NOMO-1 (cell line): ENCODE measurements around the gene ZNF518A.
"Not testable (repeated sequence)": the region's sequence is repeated elsewhere in the genome, so short reads cannot be mapped to it uniquely, and the experiment has no call there.

Experiments
- DNase-seq, 2 experiments: peaks; one replicate each; lab custom pipeline; 2025; ENCODE audit not compliant: unreplicated experiment in 2 of 2; lab: John Stamatoyannopoulos, UW

ZNF518A gene

DNA sequence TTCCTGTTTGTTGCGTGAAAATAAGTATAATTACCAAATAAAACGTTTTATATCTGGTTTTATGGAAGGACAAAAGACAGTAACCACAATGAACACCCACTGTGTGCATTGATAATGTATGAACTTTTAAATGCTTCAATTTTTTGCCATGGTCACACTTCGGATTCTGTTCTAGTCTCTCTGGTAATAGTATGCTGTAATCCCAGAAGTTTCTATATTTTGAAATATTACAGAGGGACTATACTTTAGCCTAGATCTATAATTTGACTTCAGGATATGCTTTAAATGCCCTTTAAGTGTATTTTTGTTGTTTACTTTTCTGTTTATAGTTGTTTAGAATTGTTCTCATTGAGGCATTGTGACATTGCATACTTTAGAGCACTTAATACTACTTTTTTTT, 1.5 kb downstream of the ZNF518A start:
- DNase-seq, result no peak

- no peak for DNase-seq
Measured at GRCh38 chr10:96133135-96133534, 3.0 kb downstream of the ZNF518A start.

DNA sequence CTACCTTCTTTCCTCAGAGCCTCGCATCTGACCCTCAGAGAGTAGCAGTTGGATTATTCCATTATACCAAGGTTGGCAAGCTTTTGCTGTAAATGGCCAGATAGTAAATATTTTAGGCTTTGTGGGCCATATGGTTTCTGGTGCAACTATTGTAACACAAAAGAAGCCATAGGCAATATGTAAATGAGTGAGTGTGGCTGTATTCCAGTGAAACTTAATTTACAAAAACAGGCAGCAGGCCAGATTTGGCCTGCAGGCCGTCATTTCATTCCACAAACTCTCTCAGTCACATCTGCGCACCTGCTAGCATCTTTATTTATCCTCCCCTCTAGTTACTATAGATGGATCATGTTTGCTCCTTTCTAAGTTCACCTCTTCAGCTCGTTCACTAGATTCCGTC, 6.7 kb downstream of the ZNF518A start:
- no peak for DNase-seq

GRCh38 chr10:96137567-96137966, 7.5 kb downstream of the ZNF518A start:
- no peak for DNase-seq

- no peak for DNase-seq
Measured at GRCh38 chr10:96138102-96138501, 8.0 kb downstream of the ZNF518A start.

DNA sequence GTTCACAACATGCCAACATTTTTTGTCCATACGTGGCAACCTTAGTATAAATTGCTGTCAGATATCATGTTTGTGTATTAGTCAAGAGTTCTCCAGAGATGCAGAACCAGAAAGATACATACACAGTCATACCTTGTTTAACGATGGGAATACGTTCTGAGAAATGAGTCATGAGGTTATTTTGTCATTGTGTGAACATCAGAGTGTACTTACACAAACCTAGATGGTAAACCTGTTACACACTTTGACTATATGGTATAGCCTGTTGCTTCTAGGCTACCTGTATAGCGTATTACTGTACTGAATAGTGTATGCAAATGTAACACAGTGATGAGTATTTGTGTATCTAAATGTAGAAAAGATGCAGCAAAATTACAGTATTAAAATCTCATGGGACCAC, 22.3 kb downstream of the ZNF518A start:
- DNase-seq, result no peak

DNA sequence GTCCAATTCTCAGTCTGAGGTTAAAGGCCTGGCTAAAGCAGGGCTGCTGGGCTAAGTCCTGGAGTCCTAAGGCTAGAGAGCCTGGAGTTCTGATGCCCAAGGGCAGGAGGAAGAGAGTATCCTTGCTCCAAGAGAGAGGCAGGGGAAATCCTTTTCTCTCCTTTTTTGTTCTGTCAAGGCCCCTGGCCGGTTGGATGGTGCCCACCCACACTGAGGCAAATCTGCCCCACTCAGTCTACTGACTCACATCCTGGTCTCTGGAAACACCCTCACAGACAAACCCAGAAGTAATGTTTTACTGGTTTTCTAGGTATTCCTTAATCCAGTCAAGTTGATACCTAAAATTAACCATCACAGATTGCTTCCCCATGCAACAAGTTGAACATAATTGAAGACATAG, 23.0 kb downstream of the ZNF518A start:
- DNase-seq, result no peak

DNA sequence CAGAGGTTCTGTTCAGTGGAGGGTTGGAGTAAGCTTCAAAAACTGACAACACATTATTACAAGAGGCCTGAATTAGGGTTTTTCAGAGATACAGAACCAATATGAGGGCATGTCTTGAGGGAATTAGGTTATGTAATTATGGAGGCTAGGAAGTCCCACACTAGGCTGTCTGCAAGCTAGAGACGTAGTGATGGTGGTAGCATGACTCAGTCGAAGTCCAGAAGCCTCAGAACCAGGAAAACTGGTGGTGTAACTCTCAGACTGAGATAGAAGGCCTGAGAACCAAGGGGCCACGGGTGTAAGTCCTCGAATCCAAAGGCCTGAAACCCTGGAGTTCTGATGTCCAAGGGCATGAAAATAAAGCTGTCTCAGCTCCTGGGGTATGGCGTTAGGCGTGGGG, 35.6 kb downstream of the ZNF518A start:
- DNase-seq, result no peak

DNA sequence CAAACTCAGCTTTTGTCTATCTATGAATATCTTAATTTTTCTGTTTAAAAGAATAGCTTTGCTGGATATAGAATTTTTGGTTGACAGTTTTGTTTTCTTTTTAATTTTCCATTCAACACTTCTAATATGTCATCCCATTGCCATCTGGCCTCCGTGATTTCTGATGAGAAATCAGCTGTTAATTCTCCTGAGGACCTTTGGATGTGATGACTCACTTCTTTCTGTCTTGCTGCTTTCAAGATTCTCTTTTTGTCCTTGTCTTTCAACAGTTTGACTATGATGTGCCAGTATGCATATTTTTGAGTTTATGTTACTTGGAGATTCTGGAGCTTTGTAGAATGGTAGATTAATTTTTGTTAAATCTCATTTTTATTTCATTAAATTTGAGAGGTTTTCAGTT, 38.4 kb downstream of the ZNF518A start:
- no peak for DNase-seq

- no peak for DNase-seq
Measured at GRCh38 chr10:96170230-96170629, 40.1 kb downstream of the ZNF518A start.

DNA sequence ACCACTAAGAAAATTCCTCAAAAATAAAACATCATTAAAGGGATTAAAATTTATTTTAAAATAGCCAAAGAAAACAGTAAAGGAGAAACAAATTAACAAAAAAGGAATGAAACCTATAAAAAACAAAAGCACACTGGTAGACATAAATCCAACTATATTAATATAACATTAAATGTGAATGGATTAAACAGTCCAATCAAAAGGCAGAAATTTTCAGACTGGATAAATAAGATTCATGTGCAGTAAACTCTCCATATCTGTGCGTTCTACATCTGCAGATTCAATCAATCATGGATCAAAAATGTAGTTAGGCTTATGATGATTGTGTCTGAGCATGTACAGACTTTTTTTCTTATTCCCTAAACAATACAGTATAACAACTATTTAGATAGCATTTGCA, 42.6 kb downstream of the ZNF518A start:
- no peak for DNase-seq

DNA sequence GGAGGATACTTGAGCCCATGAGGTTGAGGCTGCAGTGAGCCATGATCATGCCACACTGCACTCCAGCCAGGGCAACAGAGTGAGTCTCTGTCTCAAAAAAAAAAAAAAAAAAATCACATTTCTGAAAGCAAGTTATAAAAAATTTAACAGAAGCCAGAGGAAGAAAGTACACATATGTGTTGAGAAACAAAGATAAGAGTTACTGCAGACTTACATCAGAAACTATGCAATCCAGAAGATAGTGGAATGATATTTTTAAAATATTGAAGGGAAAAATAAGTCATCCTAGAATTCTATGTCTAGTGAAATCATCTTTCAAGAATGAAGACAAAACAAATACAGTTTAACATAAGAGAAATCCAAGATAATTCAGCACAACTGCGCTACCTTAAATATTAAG, 46.9 kb downstream of the ZNF518A start:
- no peak for DNase-seq

DNA sequence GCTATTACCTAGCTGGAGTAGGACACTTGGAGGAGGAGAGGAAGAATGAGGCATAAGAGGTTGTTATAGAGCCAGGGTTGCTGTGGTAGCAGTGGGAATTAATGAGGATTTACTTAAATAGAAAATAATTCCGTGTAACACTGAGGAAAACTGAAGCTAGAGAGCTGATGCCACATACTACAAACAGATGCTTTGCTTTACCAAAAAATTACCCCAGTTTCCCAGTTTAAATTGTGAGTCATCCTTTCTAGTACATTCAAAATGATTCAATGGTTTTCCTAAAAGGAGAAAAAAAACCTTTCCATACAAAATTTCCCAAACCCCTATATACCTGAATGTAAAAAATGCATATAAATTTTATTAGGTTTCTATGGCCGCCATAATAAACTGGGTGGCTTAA, 58.3 kb downstream of the ZNF518A start:
- DNase-seq, result no peak

DNA sequence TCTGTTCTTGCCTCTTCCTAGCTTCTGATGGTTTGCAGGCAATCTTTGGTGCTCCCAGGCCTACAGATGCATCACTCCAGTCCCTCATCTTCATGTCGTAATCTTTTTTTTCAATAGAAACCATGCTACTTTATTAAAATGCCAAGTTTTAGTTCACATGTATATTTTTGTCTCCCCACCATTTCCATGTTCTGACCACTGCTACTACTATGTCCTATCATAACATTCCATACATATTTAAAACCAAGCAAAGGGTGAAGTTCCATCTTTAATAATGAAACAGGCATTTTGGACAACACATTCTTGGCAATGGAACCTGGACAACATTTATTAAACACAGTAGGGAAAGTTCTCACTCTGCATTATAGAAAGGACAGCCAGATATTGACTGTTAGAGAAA, 58.8 kb downstream of the ZNF518A start:
- no peak for DNase-seq

DNA sequence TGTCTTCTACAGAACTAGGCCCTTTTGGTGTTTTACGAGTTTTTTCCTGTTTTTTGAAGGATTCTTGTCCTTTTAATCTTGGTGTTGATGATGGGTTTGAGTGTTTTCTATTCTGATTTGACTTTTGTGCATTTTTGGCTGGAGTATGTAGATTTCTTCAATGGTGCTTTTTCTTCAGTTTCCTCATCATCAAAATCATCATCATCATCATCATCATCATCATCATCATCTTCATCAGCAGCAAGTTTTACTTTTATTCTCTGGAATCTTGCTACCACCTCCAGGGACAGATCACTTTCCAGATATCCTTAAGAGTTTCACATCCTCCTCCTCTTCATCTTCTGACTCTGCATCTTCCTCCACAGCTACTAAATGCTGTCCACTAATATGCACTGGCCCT, 59.4 kb downstream of the ZNF518A start:
- DNase-seq, result not testable (repeated sequence)

DNA sequence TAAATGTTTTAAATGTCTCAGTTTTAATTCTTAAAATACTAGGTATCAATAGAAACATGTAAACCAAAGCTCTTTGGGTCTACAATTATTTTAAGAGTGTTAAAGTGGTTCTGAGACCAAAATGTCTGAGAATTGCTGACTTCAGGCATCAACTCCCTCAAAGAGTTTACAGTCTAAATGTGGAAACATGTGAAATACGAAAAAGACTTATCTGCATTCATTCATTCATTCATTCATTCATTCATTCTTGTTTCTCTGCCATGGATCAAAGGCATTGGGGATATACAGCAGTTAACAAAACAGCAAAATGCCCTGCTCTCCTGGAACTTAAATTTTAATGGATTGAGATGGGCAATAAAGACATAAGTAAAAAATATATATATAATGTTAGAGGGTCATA, 71.4 kb downstream of the ZNF518A start:
- DNase-seq, result no peak

DNA sequence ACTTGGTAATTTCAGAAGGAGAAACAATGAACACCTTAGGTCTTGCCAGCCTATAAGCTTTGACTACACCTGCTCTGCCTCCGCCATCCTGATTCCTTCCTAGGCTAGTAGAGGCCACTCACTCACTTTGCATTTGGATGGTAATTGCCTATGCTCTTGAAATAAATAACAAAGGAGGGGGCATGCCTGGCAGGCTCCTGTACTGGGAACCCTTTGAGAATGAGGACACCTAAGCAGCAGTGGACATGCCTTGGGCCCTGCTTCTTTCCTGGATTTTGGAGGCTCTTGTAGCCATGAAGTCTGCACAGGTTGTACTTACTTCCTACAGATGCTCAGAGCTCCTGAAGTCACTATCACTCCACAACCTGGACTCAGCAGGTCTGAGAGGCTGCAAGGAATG, 75.5 kb downstream of the ZNF518A start:
- DNase-seq, result no peak

GRCh38 chr10:96208271-96208670, 78.2 kb downstream of the ZNF518A start:
- no peak for DNase-seq

- DNase-seq, result no peak
Measured at GRCh38 chr10:96208946-96209345, 78.8 kb downstream of the ZNF518A start.

DNA sequence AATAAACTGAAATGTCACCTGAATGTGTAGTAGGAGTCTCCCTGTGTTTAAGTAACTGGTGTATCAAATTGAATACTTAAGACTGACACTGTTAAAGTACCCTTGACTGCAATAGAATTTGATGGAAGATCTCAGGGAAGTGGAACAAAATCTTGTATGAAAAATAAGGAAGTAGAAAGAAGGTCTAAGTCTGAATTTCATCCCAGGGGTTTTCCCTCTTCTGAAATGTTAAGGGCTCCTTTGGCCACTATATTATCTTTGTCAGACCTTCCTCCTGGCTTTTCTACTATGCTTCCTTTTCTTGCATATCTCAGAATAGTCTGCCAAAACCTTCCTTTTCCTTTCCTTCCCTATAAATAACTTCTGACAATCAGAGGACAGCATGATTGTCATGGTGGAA, 81.7 kb downstream of the ZNF518A start:
- peak in 1 of 2 experiments; percentile 22 for DNase-seq

- DNase-seq, result no peak
Measured at GRCh38 chr10:96212911-96213310, 82.8 kb downstream of the ZNF518A start.
